ENCODE data around the gene OR9A4.

OR9A4 gene

DNA sequence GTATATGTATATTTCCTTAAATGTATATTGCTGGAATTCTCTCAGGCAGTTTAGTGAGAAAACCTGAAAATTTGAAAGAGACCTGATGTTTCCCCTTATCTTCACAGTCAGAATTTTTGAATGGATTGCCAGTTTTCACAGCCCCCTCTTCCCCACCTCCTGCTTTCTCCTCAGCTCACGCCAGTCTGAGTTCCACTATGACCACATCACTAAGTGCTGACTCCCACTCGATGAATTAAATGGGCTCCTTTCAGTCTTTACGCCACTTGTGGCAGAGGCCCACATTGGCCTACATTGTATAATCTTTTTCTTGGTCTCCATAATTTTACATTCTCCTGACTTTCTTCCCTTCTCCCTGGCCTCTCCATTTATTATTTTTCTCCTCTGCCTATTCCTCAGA lies 33.7 kb downstream of the OR9A4 start:
- Histone ChIP-seq H3K4me2 (ENCODE audit: insufficient read depth, low read length) (no peak overlapping the region), H3K4me1 (ENCODE audit: insufficient read depth, low read length) (no peaks in the 10 kb centered on the region), H3K4me3 (ENCODE audit: low read depth in 1 of 2, low read length in 2 of 2) (no peak overlapping the region), H2AFZ (ENCODE audit: low read depth, low read length) (no peak overlapping the region), H4K20me1 (ENCODE audit: insufficient read depth, low read length) (no peaks in the 10 kb centered on the region), H3K27ac (ENCODE audit: low read length) (no peak overlapping the region), H3K79me2 (ENCODE audit: insufficient read depth, low read length) (no peaks in the 10 kb centered on the region), H3K9me3 (ENCODE audit: insufficient read depth, low read length, severe bottlenecking) (no peaks in the 10 kb centered on the region), H3K27me3 (ENCODE audit: insufficient read depth, low read length, poor library complexity) (peaks cover 4% of the 10 kb centered on the region), H3K36me3 (ENCODE audit: insufficient read depth, low read length) (no peaks in the 10 kb centered on the region), H3K9ac (ENCODE audit: low read depth, low read length) (no peak overlapping the region)
- no peak for TF ChIP-seq CTCF (IDR thresholded peaks at IDR 0.05; ENCODE audit: borderline replicate concordance, extremely low read depth, low read length, poor library complexity, severe bottlenecking)
- no peak for TF ChIP-seq EZH2 (IDR thresholded peaks at IDR 0.05; ENCODE audit: borderline replicate concordance, low read depth, low read length, severe bottlenecking)
- ATAC-seq (ENCODE audit: insufficient read depth, low read depth) = no peak
- no peak for DNase-seq

GRCh38 chr7:141950806-141951205 lies 34.6 kb downstream of the OR9A4 start:
- TF ChIP-seq CTCF (IDR thresholded peaks at IDR 0.05; ENCODE audit: borderline replicate concordance, extremely low read depth, low read length, poor library complexity, severe bottlenecking) = no peak
- TF ChIP-seq EZH2 (IDR thresholded peaks at IDR 0.05; ENCODE audit: borderline replicate concordance, low read depth, low read length, severe bottlenecking) = no peak
- Histone ChIP-seq H3K9ac (ENCODE audit: low read depth, low read length) (no peak overlapping the region), H2AFZ (ENCODE audit: low read depth, low read length) (no peak overlapping the region), H4K20me1 (ENCODE audit: insufficient read depth, low read length) (no peaks in the 10 kb centered on the region), H3K9me3 (ENCODE audit: insufficient read depth, low read length, severe bottlenecking) (no peaks in the 10 kb centered on the region), H3K4me1 (ENCODE audit: insufficient read depth, low read length) (no peaks in the 10 kb centered on the region), H3K4me3 (ENCODE audit: low read depth in 1 of 2, low read length in 2 of 2) (no peak overlapping the region), H3K79me2 (ENCODE audit: insufficient read depth, low read length) (no peaks in the 10 kb centered on the region), H3K36me3 (ENCODE audit: insufficient read depth, low read length) (no peaks in the 10 kb centered on the region), H3K27me3 (ENCODE audit: insufficient read depth, low read length, poor library complexity) (peaks cover 4% of the 10 kb centered on the region), H3K4me2 (ENCODE audit: insufficient read depth, low read length) (no peak overlapping the region), H3K27ac (ENCODE audit: low read length) (no peak overlapping the region)
- no peak for ATAC-seq (ENCODE audit: insufficient read depth, low read depth)
- DNase-seq = no peak

- Histone ChIP-seq H3K4me1 (ENCODE audit: insufficient read depth, low read length) (no peaks in the 10 kb centered on the region), H3K36me3 (ENCODE audit: insufficient read depth, low read length) (no peaks in the 10 kb centered on the region), H4K20me1 (ENCODE audit: insufficient read depth, low read length) (no peaks in the 10 kb centered on the region), H3K9me3 (ENCODE audit: insufficient read depth, low read length, severe bottlenecking) (no peaks in the 10 kb centered on the region), H3K4me2 (ENCODE audit: insufficient read depth, low read length) (no peak overlapping the region), H3K4me3 (ENCODE audit: low read depth in 1 of 2, low read length in 2 of 2) (no peak overlapping the region), H3K9ac (ENCODE audit: low read depth, low read length) (no peak overlapping the region), H3K27ac (ENCODE audit: low read length) (no peak overlapping the region), H2AFZ (ENCODE audit: low read depth, low read length) (no peak overlapping the region), H3K79me2 (ENCODE audit: insufficient read depth, low read length) (no peaks in the 10 kb centered on the region), H3K27me3 (ENCODE audit: insufficient read depth, low read length, poor library complexity) (no peaks in the 10 kb centered on the region)
- no peak for TF ChIP-seq EZH2 (IDR thresholded peaks at IDR 0.05; ENCODE audit: borderline replicate concordance, low read depth, low read length, severe bottlenecking)
- TF ChIP-seq CTCF (IDR thresholded peaks at IDR 0.05; ENCODE audit: borderline replicate concordance, extremely low read depth, low read length, poor library complexity, severe bottlenecking) = no peak
- DNase-seq (no peak), ATAC-seq (ENCODE audit: insufficient read depth, low read depth) (no peak)
Observed at GRCh38 chr7:141952461-141952860, 36.3 kb downstream of the OR9A4 start.

GRCh38 chr7:141954334-141954733 lies 38.1 kb downstream of the OR9A4 start:
- ATAC-seq (ENCODE audit: insufficient read depth, low read depth) (no peak), DNase-seq (no peak)
- no peaks in the 10 kb centered on the region for H3K9me3 ChIP-seq (ENCODE audit: insufficient read depth, low read length, severe bottlenecking)
- H3K36me3 ChIP-seq (ENCODE audit: insufficient read depth, low read length) = no peaks in the 10 kb centered on the region
- H3K27me3 ChIP-seq (ENCODE audit: insufficient read depth, low read length, poor library complexity) = no peaks in the 10 kb centered on the region
- TF ChIP-seq CTCF (IDR thresholded peaks at IDR 0.05; ENCODE audit: borderline replicate concordance, extremely low read depth, low read length, poor library complexity, severe bottlenecking) (no peak), EZH2 (IDR thresholded peaks at IDR 0.05; ENCODE audit: borderline replicate concordance, low read depth, low read length, severe bottlenecking) (no peak)
- H3K27ac ChIP-seq (ENCODE audit: low read length) = no peak overlapping the region
- H3K4me3 ChIP-seq (ENCODE audit: low read depth in 1 of 2, low read length in 2 of 2) = no peak overlapping the region
- H3K79me2 ChIP-seq (ENCODE audit: insufficient read depth, low read length) = no peaks in the 10 kb centered on the region
- H3K9ac ChIP-seq (ENCODE audit: low read depth, low read length) = no peak overlapping the region
- H4K20me1 ChIP-seq (ENCODE audit: insufficient read depth, low read length) = no peaks in the 10 kb centered on the region
- no peak overlapping the region for H2AFZ ChIP-seq (ENCODE audit: low read depth, low read length)
- H3K4me1 ChIP-seq (ENCODE audit: insufficient read depth, low read length) = no peaks in the 10 kb centered on the region
- H3K4me2 ChIP-seq (ENCODE audit: insufficient read depth, low read length) = no peak overlapping the region
